Mammary epithelial cell (primary cell): ENCODE measurements around the gene OR2D3.
"Not testable (repeated sequence)": the region's sequence is repeated elsewhere in the genome, so short reads cannot be mapped to it uniquely, and the experiment has no call there.

Experiments used
- CTCF ChIP-seq, 2 donors: IDR thresholded peaks in 1 of 2; conservative IDR thresholded peaks in 1 of 2; 2 replicates each; pipeline ENCODE4 v1.5.1; 2011 to 2012; ENCODE audit warnings: inconsistent platforms in 2 of 2, low read length in 2 of 2, mild to moderate bottlenecking in 2 of 2, control low read depth in 1 of 2, low read depth in 1 of 2; ENCODE audit not compliant: insufficient read depth in 1 of 2; ENCODE audit errors: extremely low read depth in 1 of 2
- EZH2 ChIP-seq: IDR thresholded peaks from 2 replicates; pipeline ENCODE4 v1.6.1; 2012; ENCODE audit warnings: low read length, inconsistent platforms, borderline replicate concordance

- TF ChIP-seq CTCF (conservative IDR thresholded peaks at IDR 0.05 in 1 of 2, IDR thresholded peaks at IDR 0.05 in 1 of 2; ENCODE audit: extremely low read depth in 1 of 2, insufficient read depth in 1 of 2, low read depth in 1 of 2, low read length in 2 of 2); EZH2: not testable (repeated sequence)
Measured at GRCh38 chr11:6969854-6970253, 49.1 kb downstream of the OR2D3 start.
